PFSK-1 (cell line): Measurements from ENCODE around the gene ITLN1.

Experiments
- FOXP2 ChIP-seq: optimal IDR thresholded peaks from 2 replicates; pipeline ENCODE3; 2011; ENCODE audit warnings: borderline replicate concordance, control low read depth, inconsistent platforms; ENCODE audit not compliant: insufficient read depth; ENCODE audit errors: extremely low read length, extremely low read depth
- POLR2AphosphoS5 ChIP-seq: IDR thresholded peaks from 2 replicates; pipeline ENCODE4 v1.6.1; 2012; ENCODE audit warnings: low read depth, mild to moderate bottlenecking, control low read depth, low read length, moderate library complexity
- SIN3A ChIP-seq: IDR thresholded peaks from 2 replicates; pipeline ENCODE4 v1.6.1; 2012; ENCODE audit warnings: mild to moderate bottlenecking, low read length, moderate library complexity, borderline replicate concordance; ENCODE audit not compliant: insufficient read depth
- TAF1 ChIP-seq: IDR thresholded peaks from 2 replicates; pipeline ENCODE4 v1.6.1; 2012; ENCODE audit warnings: low read length, control low read depth, borderline replicate concordance; ENCODE audit not compliant: insufficient read depth
- TF ChIP-seq, protein P1 (sequence below), 2 experiments: IDR thresholded peaks; 2 replicates each; pipeline versions ENCODE4 v1.6.1 to v1.8.0; 2011 to 2012; ENCODE audit warnings: low read depth in 2 of 2, low read length in 2 of 2, control low read depth in 1 of 2, inconsistent platforms in 1 of 2, mild to moderate bottlenecking in 1 of 2, moderate library complexity in 1 of 2; ENCODE audit not compliant: insufficient read depth in 1 of 2

ITLN1 gene

DNA sequence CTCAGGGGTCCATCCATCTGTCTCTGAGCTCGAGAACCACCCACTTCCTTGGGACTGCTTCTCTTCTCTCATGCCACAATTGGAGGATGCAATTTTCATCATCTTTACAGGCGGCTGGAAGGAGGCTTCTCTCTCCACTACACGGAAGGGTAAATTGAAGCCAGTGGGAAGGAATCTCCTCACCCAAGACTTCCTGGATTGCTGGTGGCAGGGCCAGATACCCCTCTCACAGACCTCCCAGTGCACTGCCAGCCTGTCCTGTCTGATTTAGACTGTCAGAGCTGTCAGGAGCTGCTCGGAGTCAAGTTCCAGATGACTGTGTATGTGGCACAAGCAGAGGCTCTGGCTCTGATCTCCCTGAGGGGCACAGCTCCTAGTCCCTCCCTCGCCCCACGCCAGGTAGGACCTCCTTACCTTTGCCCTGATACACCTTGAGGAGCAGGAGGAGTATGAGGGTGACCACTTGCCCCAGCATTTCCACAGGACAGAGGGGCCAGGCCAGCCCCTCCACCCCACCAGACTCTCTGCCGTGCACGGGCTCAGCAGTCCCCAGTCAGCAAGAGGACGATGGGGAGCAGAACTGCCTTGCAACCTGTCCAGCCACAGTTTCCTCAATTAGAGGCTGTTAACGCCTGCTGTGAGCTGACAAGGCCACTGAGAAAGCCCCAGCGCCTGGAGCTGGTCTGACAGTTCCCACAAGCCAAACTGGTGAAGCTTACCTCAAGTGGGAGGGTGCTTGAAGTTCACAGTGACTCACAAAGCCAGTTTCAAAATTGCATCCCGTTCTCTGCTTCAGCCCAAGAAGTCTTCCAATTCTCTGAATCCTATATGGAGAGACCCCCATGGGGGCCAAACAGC is 22.5 kb downstream of the ITLN1 start, which contains the start of gene CD244:
TSS of gene CD244 (minus strand) at position 685 of the 858 bp plus-strand sequence. CDS start at position 475, 210 bp downstream.
- no peak for TF ChIP-seq POLR2AphosphoS5
- no peak for TF ChIP-seq FOXP2
- no peak for TF ChIP-seq SIN3A
- TF ChIP-seq TAF1, result no peak
- TF ChIP-seq, protein P1, sequence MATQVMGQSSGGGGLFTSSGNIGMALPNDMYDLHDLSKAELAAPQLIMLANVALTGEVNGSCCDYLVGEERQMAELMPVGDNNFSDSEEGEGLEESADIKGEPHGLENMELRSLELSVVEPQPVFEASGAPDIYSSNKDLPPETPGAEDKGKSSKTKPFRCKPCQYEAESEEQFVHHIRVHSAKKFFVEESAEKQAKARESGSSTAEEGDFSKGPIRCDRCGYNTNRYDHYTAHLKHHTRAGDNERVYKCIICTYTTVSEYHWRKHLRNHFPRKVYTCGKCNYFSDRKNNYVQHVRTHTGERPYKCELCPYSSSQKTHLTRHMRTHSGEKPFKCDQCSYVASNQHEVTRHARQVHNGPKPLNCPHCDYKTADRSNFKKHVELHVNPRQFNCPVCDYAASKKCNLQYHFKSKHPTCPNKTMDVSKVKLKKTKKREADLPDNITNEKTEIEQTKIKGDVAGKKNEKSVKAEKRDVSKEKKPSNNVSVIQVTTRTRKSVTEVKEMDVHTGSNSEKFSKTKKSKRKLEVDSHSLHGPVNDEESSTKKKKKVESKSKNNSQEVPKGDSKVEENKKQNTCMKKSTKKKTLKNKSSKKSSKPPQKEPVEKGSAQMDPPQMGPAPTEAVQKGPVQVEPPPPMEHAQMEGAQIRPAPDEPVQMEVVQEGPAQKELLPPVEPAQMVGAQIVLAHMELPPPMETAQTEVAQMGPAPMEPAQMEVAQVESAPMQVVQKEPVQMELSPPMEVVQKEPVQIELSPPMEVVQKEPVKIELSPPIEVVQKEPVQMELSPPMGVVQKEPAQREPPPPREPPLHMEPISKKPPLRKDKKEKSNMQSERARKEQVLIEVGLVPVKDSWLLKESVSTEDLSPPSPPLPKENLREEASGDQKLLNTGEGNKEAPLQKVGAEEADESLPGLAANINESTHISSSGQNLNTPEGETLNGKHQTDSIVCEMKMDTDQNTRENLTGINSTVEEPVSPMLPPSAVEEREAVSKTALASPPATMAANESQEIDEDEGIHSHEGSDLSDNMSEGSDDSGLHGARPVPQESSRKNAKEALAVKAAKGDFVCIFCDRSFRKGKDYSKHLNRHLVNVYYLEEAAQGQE (IDR thresholded peaks at IDR 0.05; ENCODE audit: insufficient read depth in 1 of 2, low read depth in 2 of 2, low read length in 2 of 2), result no peak

DNA sequence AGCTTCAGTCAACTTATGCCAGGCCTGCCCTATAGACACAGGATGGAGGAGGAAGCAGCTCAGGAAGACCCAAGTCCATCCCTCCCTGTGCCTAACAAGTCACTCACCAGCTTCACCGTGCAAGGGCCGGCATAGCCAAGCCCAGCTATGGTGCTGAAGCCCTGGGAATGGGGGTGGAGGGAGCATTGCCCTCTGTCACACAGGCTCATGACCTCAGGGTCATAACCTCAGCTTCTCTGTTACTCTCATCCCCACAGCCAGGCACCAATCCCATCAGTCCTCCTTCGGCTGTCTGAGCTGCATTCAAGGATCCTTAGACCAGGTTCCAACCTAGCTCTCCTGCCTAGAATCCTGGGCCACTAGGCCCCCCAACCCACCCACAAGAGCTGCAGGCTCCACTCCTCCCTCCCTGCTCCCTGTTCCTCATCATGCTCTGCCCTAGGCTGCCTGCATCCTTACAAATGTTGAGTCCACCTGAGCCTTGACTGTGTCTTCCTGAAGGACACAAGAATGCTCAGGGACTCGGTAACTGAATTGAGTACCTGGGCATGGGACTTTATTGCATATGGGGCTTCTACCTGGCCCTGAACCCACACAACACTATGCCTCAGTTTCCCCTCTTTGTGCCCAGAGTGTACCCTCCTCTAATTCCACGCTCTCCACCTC is 24.0 kb downstream of the ITLN1 start:
- TF ChIP-seq POLR2AphosphoS5 (no peak), SIN3A (no peak), TAF1 (no peak), FOXP2 (no peak)
- TF ChIP-seq, protein P1 (IDR thresholded peaks at IDR 0.05; ENCODE audit: insufficient read depth in 1 of 2, low read depth in 2 of 2, low read length in 2 of 2), result no peak

DNA sequence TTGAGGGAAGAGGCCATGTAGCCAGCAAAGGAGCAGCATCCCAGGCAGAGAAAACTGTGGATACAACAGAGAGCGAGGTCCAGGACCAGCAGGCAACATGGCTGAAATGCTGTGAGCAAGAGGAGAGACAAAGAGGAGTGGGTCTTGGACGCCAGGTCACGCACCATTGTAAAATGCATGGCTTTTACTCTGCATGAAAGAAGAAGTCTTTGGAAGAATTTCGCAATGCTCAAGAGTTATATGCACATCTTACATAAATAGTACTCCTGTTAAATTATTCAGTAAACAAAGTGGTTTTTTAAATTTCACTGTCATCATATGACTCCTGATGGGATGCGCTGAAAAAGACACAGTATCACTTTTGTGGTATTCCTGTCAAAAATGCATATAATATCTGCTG is 25.8 kb downstream of the ITLN1 start:
- TF ChIP-seq POLR2AphosphoS5 (no peak), FOXP2 (no peak), TAF1 (no peak), SIN3A (no peak)
- TF ChIP-seq, protein P1 (IDR thresholded peaks at IDR 0.05; ENCODE audit: insufficient read depth in 1 of 2, low read depth in 2 of 2, low read length in 2 of 2), result no peak

DNA sequence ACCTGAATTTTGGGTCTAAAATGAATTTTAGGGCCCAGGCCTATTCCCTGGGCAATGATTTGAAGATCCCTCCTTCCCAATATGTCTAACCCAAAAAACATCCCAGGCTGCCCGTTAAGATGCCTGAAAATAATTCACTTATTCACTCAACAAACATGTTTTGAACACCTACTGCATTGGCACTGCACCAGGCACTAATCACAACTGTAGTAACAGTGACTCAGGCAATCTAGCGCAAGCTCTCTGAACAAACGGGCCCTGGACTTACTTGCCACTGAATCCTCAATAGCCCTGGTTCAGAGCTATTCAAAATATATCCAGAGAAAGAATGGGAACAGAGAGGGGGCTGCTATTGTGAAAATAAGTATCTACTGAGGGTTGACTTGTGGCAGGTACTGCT is 26.5 kb downstream of the ITLN1 start:
- TF ChIP-seq SIN3A (no peak), FOXP2 (no peak), POLR2AphosphoS5 (no peak), TAF1 (no peak)
- TF ChIP-seq, protein P1 (IDR thresholded peaks at IDR 0.05; ENCODE audit: insufficient read depth in 1 of 2, low read depth in 2 of 2, low read length in 2 of 2), result no peak
